CD4-positive, alpha-beta T cell treated with Interferon alpha-2 for 1 hour (primary cell): ENCODE results near the gene SMAD1.

Experiments
- DNase-seq, 2 donors: peaks; one replicate each; pipeline ENCODE4 v3.0.0-alpha.2; 2020 to 2022

Gene SMAD1

DNA sequence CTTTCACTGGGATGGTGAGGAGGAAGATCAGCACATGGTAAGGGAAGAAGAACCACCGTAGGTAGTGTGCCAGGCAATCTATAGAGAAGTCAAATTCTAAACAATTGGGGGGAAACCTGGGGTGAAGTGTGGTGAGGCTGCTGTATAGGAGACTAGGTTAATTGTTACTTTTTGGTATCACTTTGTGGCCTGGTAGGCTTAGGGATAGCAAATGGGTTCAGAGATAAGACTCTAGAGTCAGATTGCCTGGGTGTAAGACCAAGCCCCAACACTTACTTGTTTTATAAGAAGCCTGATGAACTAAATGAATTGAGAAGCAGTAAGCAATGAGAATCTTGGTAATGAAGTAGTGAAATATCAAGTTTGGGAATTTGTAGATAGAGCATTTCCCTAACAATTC, 8.7 kb downstream of the SMAD1 start:
- no peak for DNase-seq

DNA sequence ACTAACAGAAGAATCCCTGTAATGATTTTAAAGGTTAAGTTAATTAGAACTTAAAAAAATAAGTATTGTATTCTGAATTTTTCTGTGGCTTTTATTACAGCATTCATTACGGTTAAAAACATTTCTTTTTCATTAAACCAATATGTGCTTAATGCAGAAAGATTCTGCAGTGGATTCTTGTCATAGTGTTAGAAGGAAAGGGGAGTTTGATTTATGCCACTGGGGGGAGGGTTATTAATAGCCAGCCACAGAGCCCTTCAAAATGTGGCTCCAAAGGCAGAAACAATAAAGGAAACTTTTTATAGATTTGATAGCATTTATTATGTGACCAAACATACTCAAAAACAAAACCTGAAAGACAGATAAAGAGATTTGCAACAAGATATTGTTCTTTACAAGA, 9.1 kb downstream of the SMAD1 start:
- no peak for DNase-seq

DNA sequence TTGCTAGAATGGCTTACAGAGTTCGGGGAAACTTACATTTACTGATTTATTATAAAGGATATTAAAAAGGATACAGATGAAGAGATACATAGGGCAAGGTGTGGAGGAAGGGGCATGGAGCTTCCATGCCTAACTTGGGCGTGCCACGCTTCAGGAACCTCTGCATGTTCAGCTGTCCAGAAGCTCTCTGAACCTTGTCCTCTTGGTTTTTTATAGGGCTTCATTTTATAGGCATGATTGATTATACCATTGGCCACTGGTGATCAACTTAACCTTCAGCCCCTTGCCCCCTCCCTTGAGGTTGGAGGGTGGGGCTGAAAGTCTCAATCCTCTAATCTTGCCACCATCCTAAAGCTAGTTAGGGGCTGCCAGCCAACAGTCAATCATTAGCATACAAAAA, 10.7 kb downstream of the SMAD1 start:
- DNase-seq, result no peak

DNA sequence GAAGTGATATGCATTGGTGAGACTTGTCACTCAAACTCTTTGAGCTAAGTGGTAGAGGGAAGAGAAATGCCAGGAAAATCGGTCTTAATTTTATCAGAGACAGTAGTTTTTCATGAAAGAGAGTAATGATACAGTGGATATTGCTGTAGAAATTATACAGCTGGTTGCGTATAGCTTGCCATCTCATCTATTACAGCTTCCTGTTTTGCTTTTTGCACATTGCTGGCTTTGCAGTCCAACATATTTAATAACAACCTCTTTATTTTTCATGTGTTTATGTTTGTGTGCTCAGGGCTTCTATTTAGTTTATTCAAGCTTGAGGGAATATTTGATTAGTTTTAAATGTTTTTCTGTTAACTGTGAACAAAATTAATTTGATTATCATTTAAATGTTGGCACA, 11.5 kb downstream of the SMAD1 start:
- no peak for DNase-seq

DNA sequence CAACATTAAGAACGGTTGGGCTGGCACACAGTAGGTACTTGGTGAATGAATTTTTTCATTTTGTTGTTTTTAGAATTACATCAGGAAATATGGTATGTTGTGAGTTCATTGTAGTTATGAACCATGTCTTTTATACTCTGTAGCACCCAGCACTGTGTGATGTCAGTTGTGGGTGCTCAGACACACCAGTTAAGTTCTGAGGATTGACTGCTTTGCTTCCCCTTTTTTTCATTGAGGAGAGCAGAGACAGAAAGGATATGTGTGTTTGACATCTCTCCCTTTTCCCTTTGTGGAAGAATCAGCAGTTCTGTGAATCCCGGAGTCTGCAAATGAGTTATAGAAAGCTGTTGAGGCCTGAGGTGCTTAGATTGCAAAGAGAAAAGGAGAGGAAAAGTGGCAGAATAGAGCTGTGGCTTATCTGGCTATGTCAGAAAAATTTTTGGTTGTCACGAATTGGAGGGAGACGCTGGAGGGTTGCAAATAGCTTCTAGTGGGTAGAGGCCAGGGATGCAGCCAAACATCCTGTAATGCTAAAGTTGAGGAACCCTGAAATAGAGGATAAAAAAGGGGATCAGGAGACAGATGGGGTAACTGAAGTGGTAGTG, 13.1 kb downstream of the SMAD1 start:
- DNase-seq, result no peak

DNA sequence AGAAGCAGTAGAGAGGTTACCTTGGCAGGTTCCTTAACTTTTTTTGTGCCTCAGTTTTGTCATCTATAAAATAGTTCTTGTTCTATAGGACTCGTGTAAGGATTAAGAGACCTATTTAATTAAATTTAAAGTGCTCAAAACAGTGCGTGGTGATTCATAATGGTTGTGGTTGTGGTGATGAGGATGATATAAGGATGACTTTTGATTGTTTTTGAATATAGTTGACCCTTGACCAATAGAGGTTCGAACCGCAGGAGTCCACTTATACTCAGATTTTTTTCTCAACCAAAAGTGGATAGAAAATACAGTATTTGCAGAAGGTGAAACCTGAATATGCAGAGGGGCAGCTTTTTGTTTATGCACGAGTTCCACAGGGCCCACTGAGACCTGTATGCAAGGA, 14.6 kb downstream of the SMAD1 start:
- DNase-seq, result no peak

DNA sequence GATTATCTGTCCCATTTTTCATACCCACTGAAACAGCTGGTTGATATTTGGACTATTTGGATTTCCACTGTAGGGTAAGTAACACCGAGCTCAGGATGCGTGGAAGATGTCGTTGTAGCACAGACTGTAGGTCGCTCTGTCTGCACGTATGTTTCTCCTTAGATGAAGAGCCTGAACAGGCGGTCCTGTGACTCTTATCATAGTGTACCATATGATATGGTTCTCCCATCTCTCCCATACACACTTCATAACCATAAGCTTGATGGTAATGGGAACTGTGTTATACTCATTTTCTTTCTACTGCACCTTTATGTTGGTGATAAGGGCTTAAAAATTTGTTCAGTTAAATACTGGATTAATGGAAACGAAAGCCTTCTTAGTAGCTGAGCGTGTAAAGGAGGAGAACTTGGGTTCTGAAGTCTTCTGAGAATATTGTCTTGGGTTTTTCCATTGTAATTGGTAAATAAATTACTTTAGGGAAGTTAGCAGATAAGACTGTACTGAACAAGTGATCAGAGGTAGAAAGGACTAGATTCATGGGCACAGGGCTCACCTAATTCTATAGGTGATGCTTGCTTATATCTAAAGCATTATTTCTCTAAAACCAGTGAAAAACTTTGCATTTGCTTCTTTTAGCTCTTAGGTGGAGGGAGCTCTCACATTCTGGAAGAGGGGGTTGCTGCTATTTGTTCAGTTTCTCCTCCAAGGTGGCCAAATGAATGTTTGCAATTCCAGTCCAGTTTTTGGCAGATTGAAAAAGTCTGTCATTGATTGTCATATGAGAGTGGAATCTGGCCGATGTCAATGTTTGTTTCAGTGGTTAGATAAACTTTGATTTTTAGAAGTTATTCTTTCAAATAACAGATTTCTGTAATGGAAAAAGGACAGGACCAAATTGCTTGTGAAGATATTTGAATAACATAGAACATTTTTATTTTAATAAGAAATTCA, 15.8 kb downstream of the SMAD1 start:
- DNase-seq, result no peak

DNA sequence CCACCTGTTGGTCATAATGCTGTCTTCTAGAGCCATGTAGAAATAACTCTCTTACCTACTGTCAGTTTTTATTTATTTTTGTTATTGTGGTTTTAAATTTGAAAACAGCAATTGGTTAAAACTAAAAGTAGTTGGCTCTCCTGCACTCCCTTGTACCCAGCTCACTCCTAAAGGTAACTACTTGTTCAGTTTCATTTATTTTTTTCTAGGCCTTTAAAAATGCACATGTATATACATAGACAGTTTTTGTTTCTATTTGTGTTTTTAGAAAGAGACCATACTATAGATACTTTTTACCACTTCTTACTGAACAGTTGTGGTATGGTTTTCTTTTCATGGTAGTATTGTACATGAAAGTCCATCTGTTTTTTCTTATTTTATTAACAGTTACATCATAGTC, 16.8 kb downstream of the SMAD1 start:
- no peak for DNase-seq

DNA sequence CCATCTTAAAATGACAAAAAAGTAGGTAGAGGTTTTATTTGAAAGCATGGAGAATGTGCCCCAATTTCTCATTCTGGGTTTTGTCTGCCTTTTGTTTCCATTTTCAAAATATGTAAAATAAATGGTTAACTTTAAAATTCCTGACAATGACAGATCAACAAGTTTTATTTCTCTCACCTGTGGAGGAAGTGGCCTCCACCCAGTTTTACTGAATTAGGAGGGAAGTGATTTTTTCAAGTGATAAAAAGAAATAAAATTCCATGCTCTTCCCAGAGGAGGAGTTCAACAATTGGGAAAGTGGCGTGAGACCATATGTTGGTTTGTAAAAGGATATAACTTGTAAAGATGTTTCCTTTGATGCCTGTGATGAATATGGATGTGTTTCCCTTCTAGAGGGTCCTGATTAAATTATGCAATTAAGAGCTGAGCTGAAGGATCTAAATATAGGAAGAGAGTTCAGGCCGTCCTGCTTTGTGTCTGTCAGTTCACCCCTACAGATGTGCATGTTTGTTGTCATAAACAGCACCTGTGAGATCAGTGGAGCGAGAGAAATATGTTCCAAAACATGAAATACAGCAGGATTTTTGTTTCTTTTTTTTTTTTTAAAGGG, 19.5 kb downstream of the SMAD1 start:
- no peak for DNase-seq

DNA sequence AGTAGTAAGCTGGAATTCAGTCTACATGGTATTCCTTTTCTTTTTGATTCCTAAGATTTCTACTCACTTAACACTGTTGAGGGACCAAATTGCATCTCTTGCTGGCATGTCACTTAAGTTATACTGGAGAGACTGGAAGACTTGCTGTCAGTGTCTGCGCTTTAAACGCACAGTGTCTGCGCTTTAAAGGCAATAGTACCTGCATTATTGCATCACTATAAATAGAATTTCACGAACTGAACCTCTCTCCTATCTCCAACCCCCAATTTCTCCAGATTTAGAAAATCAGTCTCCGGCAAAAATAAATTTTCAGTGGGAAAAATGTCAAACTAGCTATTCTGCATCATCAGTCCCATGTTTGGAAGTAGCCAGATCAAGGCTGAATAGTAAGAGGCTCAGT, 21.2 kb downstream of the SMAD1 start:
- no peak for DNase-seq

DNA sequence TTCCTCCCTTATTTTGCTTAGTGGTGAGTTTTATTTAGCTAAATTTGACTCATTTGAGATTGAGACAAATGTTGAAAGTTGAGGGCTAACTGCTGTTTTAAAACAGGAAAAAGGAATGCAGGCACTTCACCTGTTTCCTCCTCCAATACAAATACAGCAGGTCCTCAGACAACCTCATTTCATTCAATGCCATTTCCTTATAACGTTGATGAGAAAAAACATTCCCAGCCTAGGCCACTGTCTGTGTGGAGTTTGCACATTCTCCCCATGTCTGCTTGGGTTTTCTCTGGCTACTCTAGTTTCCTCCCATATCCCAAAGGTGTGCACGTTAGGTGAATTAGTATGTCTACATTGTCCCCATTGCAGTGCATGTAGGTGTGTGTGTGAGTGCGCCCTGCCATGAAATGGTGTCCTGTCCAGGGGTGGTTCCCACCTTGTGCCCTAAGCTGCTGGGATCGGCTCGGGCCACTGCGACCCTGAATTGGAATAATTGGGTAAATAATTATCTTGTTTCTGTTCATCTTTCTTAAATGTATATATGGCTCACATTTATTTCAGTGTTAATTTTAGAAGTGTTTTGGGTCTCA, 21.9 kb downstream of the SMAD1 start:
- no peak for DNase-seq

DNA sequence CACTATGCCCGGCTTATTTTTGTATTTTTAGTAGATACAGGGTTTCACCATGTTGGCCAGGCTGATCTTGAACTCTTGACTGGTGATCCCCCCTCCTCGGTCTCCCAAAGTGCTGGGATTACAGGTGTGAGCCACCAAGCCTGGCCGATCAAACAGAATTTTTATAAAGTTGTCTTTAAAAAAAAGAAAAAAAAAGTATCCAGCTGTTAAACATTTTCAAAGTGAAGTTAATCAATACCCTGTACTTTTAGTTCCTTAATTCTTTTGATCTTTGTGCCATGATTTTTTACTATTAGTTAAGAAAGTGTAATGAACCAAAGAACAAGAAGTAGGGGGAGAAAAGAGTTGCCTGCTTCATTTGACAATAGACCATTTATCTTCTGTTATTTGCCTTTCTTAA, 24.3 kb downstream of the SMAD1 start:
- no peak for DNase-seq

DNA sequence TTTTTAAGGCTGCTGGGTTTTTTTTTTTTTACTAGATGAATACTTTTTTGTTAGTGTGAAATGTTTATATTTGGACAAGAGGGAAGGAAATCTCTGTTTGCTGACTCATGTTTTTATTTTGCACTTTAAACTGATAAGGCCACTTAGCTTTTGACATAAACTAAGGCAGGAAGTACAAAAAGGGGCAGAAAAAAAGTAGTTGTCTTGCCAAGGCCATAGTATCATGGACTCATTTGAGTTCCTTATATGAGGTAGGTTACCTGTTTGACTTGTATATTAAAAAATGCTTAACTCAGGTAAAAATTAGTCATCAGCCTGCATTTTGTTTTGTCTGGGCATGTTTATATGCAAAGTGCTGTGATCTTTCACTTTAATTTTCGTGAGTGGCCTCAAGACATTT, 26.0 kb downstream of the SMAD1 start:
- no peak for DNase-seq

DNA sequence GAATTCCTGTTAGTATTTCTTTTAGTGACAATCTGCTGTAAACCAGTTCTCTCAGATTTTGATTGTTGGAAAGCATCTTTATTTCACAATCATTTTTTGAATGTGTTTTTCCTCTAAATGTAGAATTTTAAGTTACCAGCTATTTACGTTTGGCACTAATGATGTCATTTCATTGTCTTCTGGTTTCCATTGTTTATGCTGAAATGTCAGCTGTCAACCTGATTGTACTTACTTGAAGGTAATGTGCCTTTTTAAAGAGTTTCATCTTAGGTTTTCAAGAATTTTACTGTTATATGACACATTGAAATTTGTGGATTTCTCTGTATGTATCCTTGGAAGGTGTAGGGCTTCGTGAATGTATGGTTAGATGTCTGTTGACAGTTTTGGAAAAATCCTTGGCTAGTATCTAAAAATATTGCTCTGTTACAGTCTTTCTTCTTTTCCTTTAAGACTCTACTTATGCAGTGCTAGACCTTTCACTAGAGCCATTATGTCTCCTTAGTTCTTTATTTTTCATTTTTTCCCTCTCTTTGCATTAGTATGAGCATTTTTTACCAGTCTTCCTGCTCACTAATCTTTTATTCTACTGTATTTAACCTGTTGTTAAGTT, 30.4 kb downstream of the SMAD1 start:
- no peak for DNase-seq

DNA sequence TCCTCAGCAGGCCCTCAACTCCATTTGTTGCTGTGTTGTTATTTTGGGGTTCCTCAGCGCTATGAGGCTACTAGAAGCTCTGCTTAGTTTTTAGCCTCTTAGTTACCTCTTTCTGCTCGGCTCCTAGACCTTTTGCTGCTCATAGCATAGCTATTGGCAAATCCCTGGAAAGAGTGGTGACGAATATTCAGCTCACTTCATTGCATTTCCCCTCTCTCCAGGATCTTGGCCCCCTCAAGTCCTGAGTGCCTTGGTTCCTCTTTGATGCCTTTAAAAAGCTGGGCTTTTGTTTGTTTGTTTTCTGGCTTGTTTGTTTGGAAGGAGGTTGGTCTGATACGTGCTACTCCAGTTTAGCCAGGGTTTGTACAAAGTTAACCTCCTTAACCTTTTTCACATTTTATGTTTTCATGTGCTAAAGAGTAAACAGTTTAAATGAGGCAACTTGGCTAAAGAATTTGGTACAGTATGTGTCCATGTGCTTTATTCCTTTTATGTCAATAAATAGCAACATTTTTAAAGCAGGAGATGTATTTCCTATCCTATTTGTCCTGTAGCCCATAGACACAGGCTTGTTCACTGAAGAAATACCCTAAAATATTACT, 31.5 kb downstream of the SMAD1 start:
- DNase-seq, result no peak

DNA sequence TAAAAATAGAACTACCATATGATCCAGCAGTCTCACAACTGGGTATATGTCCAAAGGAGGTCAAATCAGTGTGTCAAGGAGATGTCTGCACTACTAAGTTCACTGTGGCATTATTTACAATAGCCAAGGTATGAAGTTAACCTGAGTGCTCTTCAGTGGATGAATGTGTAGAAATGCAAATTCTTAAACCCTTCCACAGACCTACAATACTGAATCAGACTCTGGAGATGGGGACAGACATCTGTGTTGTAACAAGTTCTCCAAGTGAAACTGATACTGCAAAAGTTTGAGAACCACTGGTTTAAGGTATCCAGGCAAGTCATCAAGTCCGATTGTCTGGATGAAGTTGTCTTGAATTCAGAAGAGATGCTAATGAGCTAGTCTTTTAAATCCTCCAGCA, 38.5 kb downstream of the SMAD1 start:
- no peak for DNase-seq

DNA sequence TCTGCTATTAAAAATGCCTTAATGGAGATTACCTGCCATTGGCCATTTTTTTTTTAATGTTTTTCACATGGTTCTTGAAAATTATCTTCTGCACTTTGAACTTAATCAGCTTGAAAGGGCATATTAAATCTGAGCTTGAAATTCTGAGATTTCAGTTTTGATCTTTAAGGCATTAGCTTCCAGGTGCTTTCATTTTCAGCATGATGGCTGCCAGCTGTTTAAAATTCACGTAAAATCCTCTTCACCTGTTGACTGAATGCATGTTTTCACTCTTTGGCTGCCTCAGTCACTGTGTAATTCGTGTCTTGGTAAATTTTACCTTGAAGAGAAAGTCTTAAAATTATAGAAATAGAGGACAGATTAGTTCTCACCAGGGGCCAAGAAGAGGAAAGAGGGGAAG, 39.6 kb downstream of the SMAD1 start:
- DNase-seq, result no peak

DNA sequence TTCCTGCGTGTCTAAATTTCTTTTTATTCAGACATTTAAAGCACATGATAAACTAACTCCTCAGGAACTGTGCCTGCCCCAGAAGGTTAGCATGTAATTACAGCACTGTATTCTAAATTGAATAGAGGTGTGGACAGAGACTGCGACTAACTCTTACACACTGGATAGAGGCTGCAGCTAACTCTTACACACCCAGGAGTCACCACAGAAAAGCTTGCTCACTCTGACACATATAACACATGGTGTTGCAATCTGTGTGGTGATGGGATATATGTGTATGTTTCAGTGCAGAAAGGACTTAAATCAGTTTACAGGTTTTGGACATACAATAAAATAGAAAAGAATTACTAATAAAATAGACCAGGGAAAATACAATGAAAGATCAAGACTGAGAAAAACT, 41.5 kb downstream of the SMAD1 start:
- no peak for DNase-seq

DNA sequence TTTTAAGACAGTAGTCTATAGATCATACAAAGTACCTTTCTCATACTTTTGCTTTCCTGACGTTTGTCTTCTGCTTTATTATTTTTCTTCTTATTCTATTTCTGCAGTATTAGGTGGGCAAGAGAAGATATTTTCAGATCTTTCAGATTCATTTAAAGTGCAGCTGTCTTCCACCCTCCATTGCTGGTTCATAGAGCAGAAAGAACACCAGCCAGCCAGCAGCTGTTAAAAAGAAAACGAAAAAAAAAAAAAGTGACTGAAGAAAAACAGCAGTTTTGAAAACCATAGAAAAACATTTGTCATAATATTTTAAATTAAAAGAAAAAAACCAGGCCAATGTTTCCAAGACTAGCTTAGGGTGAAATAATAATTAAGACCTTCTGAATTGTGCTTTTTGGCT, 42.9 kb downstream of the SMAD1 start:
- no peak for DNase-seq

DNA sequence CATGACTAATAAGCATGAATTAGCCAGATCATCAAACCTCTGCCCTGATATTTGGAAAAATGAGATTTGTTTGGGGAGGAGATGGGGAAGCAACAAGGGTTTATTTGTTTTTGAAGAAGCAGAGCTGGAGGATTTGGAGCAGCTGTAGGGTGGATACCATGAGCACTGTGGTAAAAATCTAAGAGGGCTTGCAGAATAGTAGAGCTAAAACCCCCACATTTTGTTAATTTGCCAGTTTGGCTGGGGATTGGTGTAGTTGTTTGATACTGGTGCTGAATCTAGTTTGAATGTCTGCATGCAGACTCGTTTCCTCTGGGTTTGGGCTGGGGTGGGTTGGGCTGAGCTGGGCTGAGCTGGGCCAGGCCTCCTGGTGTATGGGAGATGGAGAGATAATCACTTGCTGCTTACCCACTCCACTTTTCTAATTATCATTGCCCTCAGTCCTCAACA, 43.7 kb downstream of the SMAD1 start:
- DNase-seq, result no peak

DNA sequence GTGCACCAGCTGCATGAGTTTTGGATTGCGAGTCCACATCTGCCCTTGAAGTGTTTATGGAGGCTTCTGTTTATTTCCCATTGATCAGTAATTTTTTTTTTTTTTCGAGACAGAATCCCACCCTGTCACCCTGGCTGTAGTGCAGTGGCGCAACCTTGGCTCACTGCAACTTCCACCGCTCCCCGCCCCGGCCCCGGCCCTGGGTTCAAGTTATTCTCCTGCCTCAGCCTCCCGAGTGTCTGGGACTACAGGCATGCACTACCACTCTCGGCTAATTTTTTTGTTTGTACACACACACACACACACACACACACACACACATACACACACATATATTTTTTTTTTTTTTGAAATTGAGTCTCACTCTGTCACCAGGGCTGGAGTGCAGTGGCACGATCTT, 46.1 kb downstream of the SMAD1 start:
- DNase-seq, result no peak

DNA sequence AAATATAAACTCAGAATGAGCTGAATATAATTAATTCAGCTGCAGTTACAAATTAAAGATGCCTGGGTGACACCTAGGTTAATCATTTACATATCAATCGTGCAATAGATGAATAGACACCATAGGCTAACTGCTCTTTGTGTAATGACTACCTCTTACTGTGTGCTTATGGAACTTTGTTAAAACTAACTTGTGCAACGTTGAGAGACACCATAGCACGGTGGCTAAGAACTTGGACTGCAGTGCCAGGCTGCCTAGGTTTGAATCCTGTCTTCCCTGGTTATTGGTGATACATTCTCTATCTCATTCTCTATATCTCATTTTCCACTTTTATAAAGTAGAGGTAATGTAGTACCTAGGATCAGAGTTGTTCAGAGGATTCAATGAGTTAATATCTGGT, 46.9 kb downstream of the SMAD1 start:
- no peak for DNase-seq

DNA sequence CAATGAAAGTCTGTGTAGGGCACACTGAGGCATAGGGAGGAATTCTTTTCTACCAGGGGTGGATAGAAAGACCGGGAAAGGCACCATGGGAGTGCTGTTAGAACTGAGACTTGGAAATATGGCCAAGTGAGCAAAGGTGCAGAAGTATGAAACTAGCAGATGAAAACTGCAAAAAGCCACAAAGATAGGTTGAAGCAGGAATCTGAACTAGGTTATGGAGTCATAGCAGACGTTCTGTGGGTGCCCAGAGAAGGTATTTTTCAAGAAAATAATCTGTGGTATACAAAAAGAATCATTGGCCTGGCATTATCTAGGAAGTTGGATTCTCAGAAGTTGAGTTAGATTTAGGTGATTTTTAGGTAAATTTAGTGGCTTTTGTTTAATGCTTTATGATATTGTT, 48.5 kb downstream of the SMAD1 start:
- no peak for DNase-seq
